Upper lobe of left lung (tissue), 4 donors: ENCODE data around the gene OR10C1.

ENCODE experiments used
- CTCF ChIP-seq, 6 experiments: fragments of 450-650 bp in 4 of 6; fragments of 200-600 bp in 2 of 6; sonication (generic) in 2 of 6; IDR thresholded peaks; one replicate each; pipeline ENCODE4 v1.5.1; 2016 to 2019; ENCODE audit warnings: antibody characterized with exemption in 6 of 6
- POLR2A ChIP-seq, 4 donors: fragments of 450-650 bp; IDR thresholded peaks; one replicate each; pipeline ENCODE4 v1.5.1; 2016 to 2017; ENCODE audit warnings: antibody characterized with exemption in 4 of 4, mild to moderate bottlenecking in 2 of 4
- POLR2AphosphoS5 ChIP-seq, 2 donors: sonication (generic); formaldehyde crosslinking; IDR thresholded peaks; one replicate each; pipeline ENCODE4 v1.5.1; 2017; ENCODE audit warnings: antibody characterized with exemption in 2 of 2

- TF ChIP-seq POLR2AphosphoS5 (IDR thresholded peaks at IDR 0.05) (no peak), POLR2A (IDR thresholded peaks at IDR 0.05) (no peak), CTCF (IDR thresholded peaks at IDR 0.05) (no peak)
These were observed 48.0 kb downstream of the OR10C1 start for GRCh38 chr6:29487131-29487530.
